ENCODE results near the gene CDC6.
A peak's percentile ranks its signal among the peaks of the same experiment; 100 is the strongest.
"Not testable (repeated sequence)": the region's sequence is repeated elsewhere in the genome, so short reads cannot be mapped to it uniquely, and the experiment has no call there.

The CDC6 gene

DNA sequence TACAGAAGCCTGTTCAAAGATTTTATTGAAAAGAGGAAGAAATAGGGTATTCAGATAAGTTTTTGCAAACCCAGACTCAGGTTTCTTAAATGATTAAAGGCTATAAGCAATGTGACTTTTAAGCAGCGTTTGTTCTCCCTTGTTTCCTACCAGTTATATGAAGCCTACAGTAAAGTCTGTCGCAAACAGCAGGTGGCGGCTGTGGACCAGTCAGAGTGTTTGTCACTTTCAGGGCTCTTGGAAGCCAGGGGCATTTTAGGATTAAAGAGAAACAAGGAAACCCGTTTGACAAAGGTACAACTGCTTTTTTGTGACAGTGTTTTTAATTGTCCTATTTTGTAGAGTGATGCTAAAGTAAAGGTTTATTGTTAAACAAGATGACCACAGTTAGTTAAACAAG is 13.6 kb downstream of the CDC6 start:
- POLR2A ChIA-PET: no interaction called here
- TF ChIP-seq, protein P1, sequence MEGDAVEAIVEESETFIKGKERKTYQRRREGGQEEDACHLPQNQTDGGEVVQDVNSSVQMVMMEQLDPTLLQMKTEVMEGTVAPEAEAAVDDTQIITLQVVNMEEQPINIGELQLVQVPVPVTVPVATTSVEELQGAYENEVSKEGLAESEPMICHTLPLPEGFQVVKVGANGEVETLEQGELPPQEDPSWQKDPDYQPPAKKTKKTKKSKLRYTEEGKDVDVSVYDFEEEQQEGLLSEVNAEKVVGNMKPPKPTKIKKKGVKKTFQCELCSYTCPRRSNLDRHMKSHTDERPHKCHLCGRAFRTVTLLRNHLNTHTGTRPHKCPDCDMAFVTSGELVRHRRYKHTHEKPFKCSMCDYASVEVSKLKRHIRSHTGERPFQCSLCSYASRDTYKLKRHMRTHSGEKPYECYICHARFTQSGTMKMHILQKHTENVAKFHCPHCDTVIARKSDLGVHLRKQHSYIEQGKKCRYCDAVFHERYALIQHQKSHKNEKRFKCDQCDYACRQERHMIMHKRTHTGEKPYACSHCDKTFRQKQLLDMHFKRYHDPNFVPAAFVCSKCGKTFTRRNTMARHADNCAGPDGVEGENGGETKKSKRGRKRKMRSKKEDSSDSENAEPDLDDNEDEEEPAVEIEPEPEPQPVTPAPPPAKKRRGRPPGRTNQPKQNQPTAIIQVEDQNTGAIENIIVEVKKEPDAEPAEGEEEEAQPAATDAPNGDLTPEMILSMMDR (IDR thresholded peaks at IDR 0.05; ENCODE audit: insufficient read depth, low read length, missing control alignments): no peak

DNA sequence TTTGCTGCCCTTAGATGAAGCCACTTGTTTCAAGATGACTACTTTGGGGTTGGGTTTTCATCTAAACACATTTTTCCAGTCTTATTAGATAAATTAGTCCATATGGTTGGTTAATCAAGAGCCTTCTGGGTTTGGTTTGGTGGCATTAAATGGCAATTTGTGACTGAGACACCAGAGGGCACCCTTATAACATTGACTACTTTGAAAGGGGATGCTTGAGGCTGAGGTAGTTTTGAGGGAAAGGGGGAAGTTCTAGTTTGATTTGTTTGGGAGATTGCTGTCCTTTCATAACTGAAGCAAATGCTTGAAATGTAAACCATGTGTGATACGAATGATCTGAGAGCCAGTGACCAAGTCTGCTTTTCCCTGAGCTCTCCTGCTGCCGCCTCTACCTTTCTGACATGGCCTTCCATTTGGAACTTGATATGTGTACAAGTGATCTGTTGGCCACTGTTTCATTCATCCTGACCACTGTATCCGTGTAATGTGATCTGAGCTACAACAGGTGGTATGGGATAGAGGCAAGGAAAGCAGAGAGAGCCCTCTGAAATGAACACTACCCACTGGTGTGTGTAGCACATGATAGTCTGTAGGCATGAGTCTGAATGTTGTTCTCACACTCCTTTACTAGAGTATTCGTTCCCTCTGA is 15.5 kb downstream of the CDC6 start:
- H3K4me3 ChIP-seq (ENCODE audit: low read depth, low read length): no peak overlapping the region
- TF ChIP-seq, protein P1 (IDR thresholded peaks at IDR 0.05; ENCODE audit: insufficient read depth, low read length, missing control alignments): peak; percentile 58
- ChIA-PET POLR2A (interaction anchor here (1.3 to 5.6 kb wide), 3 partner anchors 13 to 51 kb away, joined by 3 to 35 read pairs (median 5); no protein-coding TSS in a partner anchor), CTCF (interaction anchor here (0.5 to 17.4 kb wide), 34 partner anchors 8 to 289 kb away, joined by 3 to 649 read pairs (median 4); partner anchors contain the start of genes CDC6, CSF3, GJD3 and TOP2A)
- no peak for DNase-seq (ENCODE audit: low read depth, low spot score)

More for the DNA sequence above, 13.6 kb downstream of the CDC6 start:
- no peak for DNase-seq (ENCODE audit: low read depth, low spot score)
- CTCF ChIA-PET: interaction anchor here (0.8 to 17.4 kb wide), 10 partner anchors 10 to 237 kb away, joined by 3 to 649 read pairs (median 14); partner anchors contain the start of gene CDC6
- no peak overlapping the region for H3K4me3 ChIP-seq (ENCODE audit: low read depth, low read length)

DNA sequence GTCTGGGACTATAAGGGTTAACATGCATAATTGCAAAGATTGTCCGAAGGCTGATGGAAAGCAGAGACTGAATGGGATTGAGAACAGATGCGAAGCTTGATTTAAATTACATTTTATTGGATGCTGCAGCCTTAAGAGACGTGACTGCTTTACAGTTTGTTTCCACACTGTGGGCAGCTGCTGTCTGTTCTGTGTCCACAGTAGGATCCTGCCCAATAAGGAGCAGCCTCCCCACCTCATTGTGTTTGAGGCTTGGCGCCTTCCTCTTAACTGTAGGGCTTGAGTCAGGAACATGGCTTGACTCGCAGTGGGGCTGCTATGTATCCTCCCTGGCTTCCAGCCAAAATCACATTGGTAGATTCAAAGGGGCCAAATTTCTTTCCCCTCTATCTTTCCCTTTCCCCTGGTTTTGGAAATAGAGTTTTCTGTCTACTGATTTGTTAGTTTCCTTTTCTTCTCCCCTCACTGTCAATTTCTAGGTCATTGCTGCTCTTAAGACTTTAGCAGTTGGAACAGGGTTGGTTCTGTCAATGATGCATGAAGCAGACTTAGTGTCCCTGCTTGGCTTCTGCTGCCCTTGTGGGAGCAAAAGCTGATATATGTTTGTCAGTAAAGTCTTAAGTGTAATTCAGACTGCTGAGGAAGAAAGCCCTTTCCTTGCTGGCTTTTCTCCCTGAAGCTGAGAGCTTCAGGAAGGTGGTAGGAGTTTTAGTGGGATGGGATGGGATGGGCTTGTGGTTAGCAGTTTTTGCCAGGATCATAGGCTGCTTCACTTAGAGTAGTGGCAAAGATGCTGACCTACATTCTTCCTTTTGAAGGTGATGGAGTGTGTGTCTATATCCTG is 16.3 kb downstream of the CDC6 start:
- no peak overlapping the region for H3K4me3 ChIP-seq (ENCODE audit: low read depth, low read length)
- DNase-seq (ENCODE audit: low read depth, low spot score): no peak
- TF ChIP-seq, protein P1 (IDR thresholded peaks at IDR 0.05; ENCODE audit: insufficient read depth, low read length, missing control alignments): no peak
- ChIA-PET CTCF (interaction anchor here (0.5 to 17.4 kb wide), 37 partner anchors 8 to 289 kb away, joined by 3 to 649 read pairs (median 4); partner anchors contain the start of genes CDC6, CSF3, GJD3 and TOP2A), POLR2A (interaction anchor here (0.6 to 5.6 kb wide), 6 partner anchors 12 to 247 kb away, joined by 3 to 35 read pairs (median 5); no protein-coding TSS in a partner anchor)

DNA sequence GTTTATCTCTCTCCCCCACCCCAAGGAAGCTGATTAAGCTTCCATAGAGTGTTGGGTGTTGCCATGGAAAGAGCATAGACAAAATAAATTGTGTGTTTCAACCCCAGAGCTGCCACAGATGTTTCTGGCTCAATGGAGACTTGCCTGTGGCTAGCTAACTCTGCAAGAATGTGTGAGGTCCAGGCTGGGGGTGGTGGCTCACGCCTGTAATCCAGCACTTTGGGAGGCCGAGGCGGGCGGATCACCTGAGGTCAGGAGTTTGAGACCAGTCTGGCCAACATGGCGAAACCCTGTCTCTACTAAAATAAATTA is 16.8 kb downstream of the CDC6 start:
- peak; percentile 78 for DNase-seq (ENCODE audit: low read depth, low spot score)
- ChIA-PET POLR2A (interaction anchor here (1.0 to 5.6 kb wide), 5 partner anchors 11 to 246 kb away, joined by 4 to 35 read pairs (median 5); no protein-coding TSS in a partner anchor), CTCF (interaction anchor here (0.8 to 17.4 kb wide), 13 partner anchors 8 to 239 kb away, joined by 3 to 649 read pairs (median 9); partner anchors contain the start of gene CDC6)
- not testable (repeated sequence) for H3K4me3 ChIP-seq (ENCODE audit: low read depth, low read length)

DNA sequence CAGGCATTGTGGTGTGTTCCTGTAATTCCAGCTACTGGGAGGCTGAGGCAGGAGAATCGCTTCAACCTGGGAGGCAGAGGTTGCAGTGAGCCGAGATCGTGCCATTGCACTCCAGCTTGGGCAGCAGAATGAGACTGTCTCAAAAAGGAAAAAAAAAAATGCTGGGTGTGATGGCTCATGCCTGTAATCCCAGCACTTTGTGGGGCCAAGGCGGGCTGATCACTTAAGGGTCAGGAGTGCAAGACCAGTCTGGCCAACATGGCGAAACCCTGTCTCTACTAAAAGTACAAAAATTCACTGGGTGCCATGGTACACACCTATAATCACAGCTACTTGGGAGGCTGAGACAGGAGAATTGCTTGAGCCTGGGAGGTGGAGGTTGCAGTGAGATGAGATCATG is 17.2 kb downstream of the CDC6 start:
- H3K4me3 ChIP-seq (ENCODE audit: low read depth, low read length); DNase-seq (ENCODE audit: low read depth, low spot score): not testable (repeated sequence)
- ChIA-PET POLR2A (interaction anchor here (1.0 to 5.6 kb wide), 4 partner anchors 11 to 246 kb away, joined by 4 to 35 read pairs (median 5); no protein-coding TSS in a partner anchor), CTCF (interaction anchor here (0.8 to 17.4 kb wide), 12 partner anchors 8 to 239 kb away, joined by 3 to 649 read pairs (median 10); partner anchors contain the start of gene CDC6)

DNA sequence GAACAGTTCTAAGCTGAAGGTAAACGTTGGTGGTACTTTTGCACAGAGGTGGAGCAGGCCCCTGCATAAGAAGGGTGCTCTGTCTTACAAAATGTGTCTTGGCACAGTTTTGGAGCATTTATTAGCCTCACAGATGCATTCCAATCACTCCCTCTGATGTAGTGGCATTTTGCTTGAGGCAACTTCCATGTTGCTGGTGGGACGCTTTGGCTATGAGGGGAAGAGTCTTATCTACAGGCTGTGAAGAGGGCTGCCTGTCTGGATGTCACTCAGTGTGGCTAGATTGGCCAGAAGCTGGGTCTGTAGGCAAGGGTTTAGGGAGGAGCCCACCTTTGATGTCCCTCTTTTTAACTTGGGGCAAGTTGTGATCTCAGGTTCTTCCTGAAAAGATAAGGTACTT is 18.7 kb downstream of the CDC6 start:
- H3K4me3 ChIP-seq (ENCODE audit: low read depth, low read length): no peak overlapping the region
- TF ChIP-seq, protein P1 (IDR thresholded peaks at IDR 0.05; ENCODE audit: insufficient read depth, low read length, missing control alignments): no peak
- DNase-seq (ENCODE audit: low read depth, low spot score): no peak
- ChIA-PET POLR2A (interaction anchor here (0.9 to 5.6 kb wide), 2 partner anchors 9 to 18 kb away, joined by 4 to 35 read pairs; no protein-coding TSS in a partner anchor), CTCF (interaction anchor here (0.5 to 17.4 kb wide), 12 partner anchors 10 to 254 kb away, joined by 3 to 649 read pairs (median 6); partner anchors contain the start of gene WIPF2)

Data from AG04449 (cell line).